Measurements from ENCODE around the gene IQGAP3.
A peak's percentile ranks its signal among the peaks of the same experiment; 100 is the strongest.

Gene IQGAP3

GRCh38 chr1:156505679-156506298 is 66.6 kb downstream of the IQGAP3 start:
- no peak overlapping the region for H3K23ac ChIP-seq (ENCODE audit: low read length)
- no CpG with 5 or more reads among the region's 21 CpGs for WGBS (ENCODE audit: extremely low coverage, insufficient coverage, insufficient read length)

GRCh38 chr1:156504821-156505678 is 67.3 kb downstream of the IQGAP3 start:
- Histone ChIP-seq H4K12ac (ENCODE audit: low read depth, low read length) (peak overlapping the region; percentile 49), H3K4me1 (ENCODE audit: control insufficient read depth in 1 of 2, insufficient read depth in 2 of 2, low read length in 2 of 2) (peaks cover 19 to 23% of the 10 kb centered on the region in 2 experiments), H3K23ac (ENCODE audit: low read length) (no peak overlapping the region), H3K14ac (ENCODE audit: low read length) (peak overlapping the region; percentile 65), H3K79me2 (ENCODE audit: control insufficient read depth, insufficient read depth, low read length, poor library complexity) (peaks cover 6% of the 10 kb centered on the region), H3K4me3 (ENCODE audit: low read depth, low read length) (no peak overlapping the region), H4K8ac (ENCODE audit: low read depth, low read length) (peak overlapping the region; percentile 67), H2BK120ac (ENCODE audit: insufficient read depth, low read length, poor library complexity) (peak overlapping the region; percentile 43), H2BK12ac (ENCODE audit: low read length) (peak overlapping the region; percentile 91), H3K4me2 (ENCODE audit: low read length) (peak overlapping the region; percentile 54), H3K27me3 (ENCODE audit: insufficient read depth, low read length) (no peaks in the 10 kb centered on the region), H3K9ac (ENCODE audit: low read length) (no peak overlapping the region), H2AFZ (ENCODE audit: insufficient read depth, low read length, poor library complexity) (peak overlapping the region; percentile 63), H2AK5ac (ENCODE audit: low read length) (peak overlapping the region; percentile 9), H3K79me1 (ENCODE audit: low read length) (peaks cover 31% of the 10 kb centered on the region), H3K36me3 (ENCODE audit: control insufficient read depth in 1 of 2, insufficient read depth in 2 of 2, low read length in 2 of 2) (no peaks in the 10 kb centered on the region), H3K4ac (ENCODE audit: low read depth, low read length) (peak overlapping the region; percentile 9), H3K18ac (ENCODE audit: low read length) (peak overlapping the region; percentile 47), H2BK5ac (ENCODE audit: low read depth, low read length, poor library complexity) (peak overlapping the region; percentile 59), H4K91ac (ENCODE audit: low read depth, low read length) (peak overlapping the region; percentile 78), H3K9me3 (ENCODE audit: insufficient read depth, low read depth, low read length) (no peaks in the 10 kb centered on the region), H3K27ac (ENCODE audit: low read depth, low read length) (peak overlapping the region; percentile 73)
- WGBS (ENCODE audit: extremely low coverage, insufficient coverage, insufficient read length), result no CpG with 5 or more reads among the region's 45 CpGs
- peak; percentile 99 for DNase-seq

More at GRCh38 chr1:156505679-156506298, 66.6 kb downstream of the IQGAP3 start:
- peaks cover 19 to 23% of the 10 kb centered on the region in 2 experiments for H3K4me1 ChIP-seq (ENCODE audit: control insufficient read depth in 1 of 2, insufficient read depth in 2 of 2, low read length in 2 of 2)
- no peaks in the 10 kb centered on the region for H3K9me3 ChIP-seq (ENCODE audit: insufficient read depth, low read depth, low read length)
- H3K27me3 ChIP-seq (ENCODE audit: insufficient read depth, low read length), result no peaks in the 10 kb centered on the region
- peak overlapping the region; percentile 67 for H4K8ac ChIP-seq (ENCODE audit: low read depth, low read length)
- H2AK5ac ChIP-seq (ENCODE audit: low read length), result no peak overlapping the region
- no peak overlapping the region for H3K14ac ChIP-seq (ENCODE audit: low read length)
- H3K36me3 ChIP-seq (ENCODE audit: control insufficient read depth in 1 of 2, insufficient read depth in 2 of 2, low read length in 2 of 2), result no peaks in the 10 kb centered on the region
- H3K4me3 ChIP-seq (ENCODE audit: low read depth, low read length), result no peak overlapping the region
- H3K79me2 ChIP-seq (ENCODE audit: control insufficient read depth, insufficient read depth, low read length, poor library complexity), result peaks cover 3% of the 10 kb centered on the region
- H2AFZ ChIP-seq (ENCODE audit: insufficient read depth, low read length, poor library complexity), result peak overlapping the region; percentile 63
- H3K18ac ChIP-seq (ENCODE audit: low read length), result no peak overlapping the region
- H2BK120ac ChIP-seq (ENCODE audit: insufficient read depth, low read length, poor library complexity), result no peak overlapping the region
- H3K79me1 ChIP-seq (ENCODE audit: low read length), result peaks cover 26% of the 10 kb centered on the region
- H3K9ac ChIP-seq (ENCODE audit: low read length), result no peak overlapping the region
- peak overlapping the region; percentile 0 for H2BK12ac ChIP-seq (ENCODE audit: low read length)
- DNase-seq, result no peak
- H4K91ac ChIP-seq (ENCODE audit: low read depth, low read length), result peak overlapping the region; percentile 56
- H4K12ac ChIP-seq (ENCODE audit: low read depth, low read length), result no peak overlapping the region
- no peak overlapping the region for H2BK5ac ChIP-seq (ENCODE audit: low read depth, low read length, poor library complexity)
- H3K4ac ChIP-seq (ENCODE audit: low read depth, low read length), result no peak overlapping the region
- no peak overlapping the region for H3K27ac ChIP-seq (ENCODE audit: low read depth, low read length)
- no peak overlapping the region for H3K4me2 ChIP-seq (ENCODE audit: low read length)

GRCh38 chr1:156504438-156504813 is 67.9 kb downstream of the IQGAP3 start:
- peak overlapping the region; percentile 91 for H2BK12ac ChIP-seq (ENCODE audit: low read length)
- WGBS (ENCODE audit: extremely low coverage, insufficient coverage, insufficient read length), result no CpG with 5 or more reads among the region's 5 CpGs

GRCh38 chr1:156503698-156504437 is 68.5 kb downstream of the IQGAP3 start:
- Histone ChIP-seq H4K8ac (ENCODE audit: low read depth, low read length) (peak overlapping the region; percentile 49), H3K18ac (ENCODE audit: low read length) (no peak overlapping the region), H2BK12ac (ENCODE audit: low read length) (peak overlapping the region; percentile 91), H3K9ac (ENCODE audit: low read length) (no peak overlapping the region), H3K14ac (ENCODE audit: low read length) (no peak overlapping the region), H3K79me1 (ENCODE audit: low read length) (peaks cover 33% of the 10 kb centered on the region), H3K9me3 (ENCODE audit: insufficient read depth, low read depth, low read length) (no peaks in the 10 kb centered on the region), H4K91ac (ENCODE audit: low read depth, low read length) (peak overlapping the region; percentile 78), H4K12ac (ENCODE audit: low read depth, low read length) (no peak overlapping the region), H2BK5ac (ENCODE audit: low read depth, low read length, poor library complexity) (peak overlapping the region; percentile 29), H3K36me3 (ENCODE audit: control insufficient read depth in 1 of 2, insufficient read depth in 2 of 2, low read length in 2 of 2) (no peaks in the 10 kb centered on the region), H3K4me2 (ENCODE audit: low read length) (no peak overlapping the region), H3K4me1 (ENCODE audit: control insufficient read depth in 1 of 2, insufficient read depth in 2 of 2, low read length in 2 of 2) (peaks cover 21 to 29% of the 10 kb centered on the region in 2 experiments), H3K27me3 (ENCODE audit: insufficient read depth, low read length) (no peaks in the 10 kb centered on the region), H3K4ac (ENCODE audit: low read depth, low read length) (no peak overlapping the region), H3K79me2 (ENCODE audit: control insufficient read depth, insufficient read depth, low read length, poor library complexity) (peaks cover 12% of the 10 kb centered on the region), H3K27ac (ENCODE audit: low read depth, low read length) (peak overlapping the region; percentile 73), H3K4me3 (ENCODE audit: low read depth, low read length) (no peak overlapping the region), H2AK5ac (ENCODE audit: low read length) (peak overlapping the region; percentile 31), H2AFZ (ENCODE audit: insufficient read depth, low read length, poor library complexity) (peak overlapping the region; percentile 2), H2BK120ac (ENCODE audit: insufficient read depth, low read length, poor library complexity) (peak overlapping the region; percentile 43), H3K23ac (ENCODE audit: low read length) (no peak overlapping the region)
- DNase-seq, result peak in 1 of 2 donors; percentile 48
- WGBS (ENCODE audit: extremely low coverage, insufficient coverage, insufficient read length), result no CpG with 5 or more reads among the region's 5 CpGs

More at GRCh38 chr1:156504438-156504813, 67.9 kb downstream of the IQGAP3 start:
- Histone ChIP-seq H2AFZ (ENCODE audit: insufficient read depth, low read length, poor library complexity) (peak overlapping the region; percentile 41), H3K23ac (ENCODE audit: low read length) (no peak overlapping the region), H3K4me2 (ENCODE audit: low read length) (peak overlapping the region; percentile 16), H3K14ac (ENCODE audit: low read length) (peak overlapping the region; percentile 65), H3K79me1 (ENCODE audit: low read length) (peaks cover 33% of the 10 kb centered on the region), H3K9ac (ENCODE audit: low read length) (no peak overlapping the region), H4K12ac (ENCODE audit: low read depth, low read length) (peak overlapping the region; percentile 49), H3K4me3 (ENCODE audit: low read depth, low read length) (no peak overlapping the region), H4K8ac (ENCODE audit: low read depth, low read length) (peak overlapping the region; percentile 49), H3K36me3 (ENCODE audit: control insufficient read depth in 1 of 2, insufficient read depth in 2 of 2, low read length in 2 of 2) (no peaks in the 10 kb centered on the region), H3K4ac (ENCODE audit: low read depth, low read length) (peak overlapping the region; percentile 9), H3K27me3 (ENCODE audit: insufficient read depth, low read length) (no peaks in the 10 kb centered on the region), H3K4me1 (ENCODE audit: control insufficient read depth in 1 of 2, insufficient read depth in 2 of 2, low read length in 2 of 2) (peaks cover 19 to 23% of the 10 kb centered on the region in 2 experiments), H2AK5ac (ENCODE audit: low read length) (peak overlapping the region; percentile 31), H3K79me2 (ENCODE audit: control insufficient read depth, insufficient read depth, low read length, poor library complexity) (peaks cover 10% of the 10 kb centered on the region), H3K27ac (ENCODE audit: low read depth, low read length) (peak overlapping the region; percentile 73), H2BK120ac (ENCODE audit: insufficient read depth, low read length, poor library complexity) (peak overlapping the region; percentile 43), H3K18ac (ENCODE audit: low read length) (peak overlapping the region; percentile 47), H3K9me3 (ENCODE audit: insufficient read depth, low read depth, low read length) (no peaks in the 10 kb centered on the region), H4K91ac (ENCODE audit: low read depth, low read length) (peak overlapping the region; percentile 78), H2BK5ac (ENCODE audit: low read depth, low read length, poor library complexity) (peak overlapping the region; percentile 29)
- peak in 1 of 2 donors; percentile 27 for DNase-seq
